ENCODE results near the gene ORAI3.
A peak's percentile ranks its signal among the peaks of the same experiment; 100 is the strongest.

Gene ORAI3

GRCh38 chr16:30992931-30993816 lies 44.3 kb downstream of the ORAI3 start:
- DNase-seq = no peak

DNA sequence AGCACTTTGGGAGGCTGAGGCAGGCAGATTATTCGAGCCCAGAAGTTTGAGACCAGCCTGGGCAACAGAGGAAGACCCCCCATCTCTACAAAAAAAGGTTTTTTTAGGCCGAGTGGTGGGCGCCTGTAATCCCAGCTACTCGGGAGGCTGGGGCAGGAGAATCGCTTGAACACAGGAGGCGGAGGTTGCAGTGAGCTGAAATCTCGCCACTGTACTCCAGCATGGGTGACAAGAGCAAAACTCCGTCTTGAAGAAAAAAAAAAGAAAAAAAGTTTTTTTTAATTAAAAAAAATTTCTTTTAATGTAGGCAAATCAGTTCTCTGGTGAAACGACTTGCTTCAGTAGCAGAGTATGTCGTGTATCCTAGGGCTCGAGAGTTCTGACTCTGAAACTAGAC lies 47.1 kb downstream of the ORAI3 start:
- no peak for DNase-seq

GRCh38 chr16:30996324-30996984 lies 47.6 kb downstream of the ORAI3 start:
- DNase-seq = no peak

GRCh38 chr16:30996985-30997724 lies 48.3 kb downstream of the ORAI3 start:
- peak; percentile 22 to 32 for DNase-seq

DNA sequence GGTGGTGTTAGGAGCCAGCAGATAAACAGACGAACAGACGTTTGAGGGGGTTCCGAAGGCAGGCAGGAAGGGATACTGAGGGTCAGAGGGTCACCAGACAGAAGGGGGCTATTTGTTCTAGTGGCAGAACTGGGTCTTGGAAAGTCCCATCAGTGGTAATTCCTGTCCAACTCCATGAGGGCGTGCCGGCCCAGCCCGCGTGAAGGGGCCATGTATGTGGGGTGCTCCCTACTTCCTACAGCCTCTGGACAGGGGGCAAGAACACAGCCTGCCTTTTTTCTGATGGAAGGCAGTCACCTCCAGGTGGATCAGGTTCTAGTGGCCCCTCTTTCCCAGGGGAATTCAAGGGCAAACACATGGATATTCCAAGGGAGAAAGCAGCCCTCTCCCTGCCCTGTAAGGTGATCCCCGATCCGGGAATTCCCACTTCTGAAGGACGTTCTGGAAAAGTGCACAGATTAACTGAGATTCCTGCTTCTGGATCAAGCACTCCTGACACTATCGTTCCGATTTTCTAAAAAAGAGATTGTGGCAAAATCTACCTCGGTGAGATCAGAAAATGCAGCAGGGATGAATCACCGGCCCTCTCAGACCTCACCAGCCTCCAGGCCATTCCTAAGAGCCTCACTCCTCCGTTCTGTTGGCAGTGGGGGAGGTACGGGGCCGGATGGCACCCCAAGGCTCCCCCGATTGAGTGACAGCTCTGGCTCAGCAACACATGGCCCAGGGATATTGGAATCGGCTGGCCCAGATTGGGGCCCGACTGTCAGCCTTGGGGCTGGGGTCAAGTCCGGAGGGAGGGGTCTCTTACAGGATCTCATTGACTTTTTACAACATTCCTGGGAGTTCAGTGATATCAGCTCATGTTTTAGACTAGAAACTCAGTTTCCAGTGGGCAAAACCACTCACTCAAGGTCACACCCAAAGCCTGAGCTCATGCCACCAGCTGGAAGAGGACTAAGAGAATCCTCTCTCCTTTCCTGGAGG lies 49.1 kb downstream of the ORAI3 start:
- no peak for DNase-seq

- no peak for DNase-seq
Measured at GRCh38 chr16:30998852-30999761, 50.2 kb downstream of the ORAI3 start.

- DNase-seq = no peak
Measured at GRCh38 chr16:31000671-31001382, 52.0 kb downstream of the ORAI3 start.

DNA sequence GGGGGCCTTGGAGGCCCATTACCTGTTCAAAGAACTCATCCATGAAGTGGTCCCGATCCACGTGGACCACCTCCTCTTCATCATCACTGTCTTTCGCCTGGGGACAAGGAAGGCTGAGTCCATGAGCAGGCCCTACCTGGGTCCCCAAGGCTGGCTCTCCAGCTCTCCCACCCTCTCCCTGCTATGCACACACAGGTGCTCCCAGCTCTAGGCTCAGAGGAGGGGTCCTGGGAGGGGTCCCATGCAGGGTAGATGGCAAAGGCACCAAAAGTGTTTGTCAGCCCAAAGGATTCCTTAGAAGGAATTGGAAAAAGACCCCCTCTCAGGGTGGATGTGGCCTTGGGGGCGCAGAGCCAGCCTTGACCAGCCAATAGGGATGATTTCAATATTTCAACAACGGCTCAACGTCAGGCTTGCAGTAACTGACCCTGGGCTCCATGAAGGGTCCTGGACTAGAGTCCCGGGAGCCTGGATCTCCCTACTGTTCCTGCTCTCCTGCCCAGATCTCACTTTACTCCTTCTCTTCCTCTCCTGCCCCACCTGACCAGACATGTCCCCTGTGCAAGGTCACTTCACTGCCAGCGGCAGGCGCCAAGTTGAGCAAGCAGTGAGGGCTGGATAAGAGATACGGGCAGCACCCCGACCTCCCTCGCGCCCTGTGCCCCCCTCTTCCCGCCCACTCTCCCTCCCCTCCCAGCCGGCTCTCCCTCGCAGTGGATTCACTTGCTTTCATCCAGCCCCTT lies 52.8 kb downstream of the ORAI3 start:
- no peak for DNase-seq

DNA sequence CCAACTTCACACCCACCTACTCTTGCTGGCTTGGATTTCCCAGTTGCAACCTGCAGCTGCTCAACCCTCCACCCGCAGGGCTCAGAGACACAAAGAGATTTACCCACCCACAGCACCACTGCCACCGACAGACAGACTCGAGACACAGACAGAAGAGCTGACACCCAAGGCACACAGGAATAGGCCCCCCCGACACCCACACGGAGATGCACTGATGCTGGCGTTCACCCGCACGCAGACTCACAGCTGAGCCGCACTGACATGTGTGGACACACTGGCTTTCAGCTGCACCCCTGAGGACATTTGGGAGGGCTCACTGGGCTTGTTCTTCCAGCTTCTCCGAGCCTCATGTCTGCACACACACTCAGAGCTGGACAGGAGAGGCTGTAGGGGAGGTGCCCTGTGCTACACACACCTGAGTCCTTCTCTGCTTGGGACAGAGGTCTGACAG lies 53.4 kb downstream of the ORAI3 start:
- DNase-seq = no peak

DNA sequence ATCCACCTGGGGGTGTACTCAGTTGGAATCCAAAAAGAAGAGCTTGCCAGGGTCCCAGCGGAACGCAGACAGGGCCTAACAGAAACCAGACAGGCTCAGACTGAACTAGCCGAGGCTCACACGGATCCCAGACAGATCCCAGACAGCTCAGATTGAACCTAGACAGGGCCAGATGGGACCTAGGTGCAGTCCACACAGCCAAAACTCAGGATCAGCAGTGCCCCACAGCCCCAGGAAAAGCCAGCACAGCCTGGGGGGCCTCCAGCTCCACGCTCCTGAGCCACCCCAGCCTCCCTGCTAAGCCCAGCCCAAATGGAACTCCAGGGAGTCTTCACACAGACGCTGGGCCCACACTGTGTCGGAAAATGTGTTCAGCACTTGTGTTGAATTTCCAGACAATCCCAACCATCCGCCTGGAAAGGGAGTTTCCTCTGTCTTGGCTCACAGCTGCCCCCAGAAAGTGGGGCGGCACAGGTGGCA lies 54.0 kb downstream of the ORAI3 start:
- DNase-seq = no peak

DNA sequence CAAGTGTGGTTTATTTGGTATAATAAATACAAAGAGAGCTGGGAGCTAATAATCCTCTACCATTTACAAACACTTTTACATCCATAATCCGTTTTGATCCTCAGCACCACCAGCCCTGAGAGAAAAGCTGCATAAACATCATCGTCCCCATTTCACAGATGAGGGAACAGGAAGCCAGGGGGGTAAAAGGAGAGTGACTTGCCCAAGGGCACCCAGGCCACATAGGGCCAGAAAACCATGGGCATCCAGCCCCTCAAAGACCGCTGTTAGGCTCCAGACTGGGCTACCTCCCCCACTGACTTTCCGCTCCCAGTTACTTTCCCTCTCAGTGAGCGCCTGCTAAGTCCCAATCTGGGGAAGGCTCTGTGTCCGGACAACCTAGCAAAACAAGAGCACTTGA lies 54.9 kb downstream of the ORAI3 start:
- no peak for DNase-seq

Data from SHP77 (cell line).